Measurements from ENCODE around the gene MYPOP.

DNA sequence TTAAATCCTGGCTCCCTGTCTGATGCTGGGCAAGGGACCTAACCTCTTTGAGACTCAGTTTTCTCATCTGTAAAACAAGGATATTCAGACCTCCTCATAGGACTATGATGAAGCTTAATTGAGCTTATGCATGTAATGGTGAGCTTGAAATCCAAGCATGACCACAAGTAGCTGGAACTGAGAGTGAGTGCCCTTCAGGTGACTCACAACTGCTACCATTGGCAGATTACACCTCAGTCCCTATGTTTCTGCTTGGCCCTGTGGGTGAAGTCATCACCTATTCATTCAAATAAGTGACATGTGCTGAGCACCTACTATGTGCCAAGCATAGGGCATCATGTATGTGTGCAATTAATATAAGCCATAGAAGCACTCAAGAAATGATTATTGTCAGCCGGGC, 45.5 kb upstream of the MYPOP start:
- TF ChIP-seq POLR2A (IDR thresholded peaks at IDR 0.05; ENCODE audit: borderline replicate concordance, extremely low read depth, insufficient read depth, insufficient read length) (no peak), SP1 (IDR thresholded peaks at IDR 0.05; ENCODE audit: low read depth) (no peak), TCF7L2 (IDR thresholded peaks at IDR 0.05; ENCODE audit: borderline replicate concordance, extremely low read depth, insufficient read depth, insufficient read length) (no peak), JUND (IDR thresholded peaks at IDR 0.05) (no peak), POLR2AphosphoS5 (IDR thresholded peaks at IDR 0.05; ENCODE audit: low read depth, low read length) (no peak), CEBPB (IDR thresholded peaks at IDR 0.05; ENCODE audit: low read depth) (no peak), EZH2 (IDR thresholded peaks at IDR 0.05) (no peak), EZH2phosphoT487 (IDR thresholded peaks at IDR 0.05; ENCODE audit: borderline replicate concordance) (no peak), ZNF274 (IDR thresholded peaks at IDR 0.05; ENCODE audit: low read depth, low read length) (no peak)
- TF ChIP-seq, protein P1, sequence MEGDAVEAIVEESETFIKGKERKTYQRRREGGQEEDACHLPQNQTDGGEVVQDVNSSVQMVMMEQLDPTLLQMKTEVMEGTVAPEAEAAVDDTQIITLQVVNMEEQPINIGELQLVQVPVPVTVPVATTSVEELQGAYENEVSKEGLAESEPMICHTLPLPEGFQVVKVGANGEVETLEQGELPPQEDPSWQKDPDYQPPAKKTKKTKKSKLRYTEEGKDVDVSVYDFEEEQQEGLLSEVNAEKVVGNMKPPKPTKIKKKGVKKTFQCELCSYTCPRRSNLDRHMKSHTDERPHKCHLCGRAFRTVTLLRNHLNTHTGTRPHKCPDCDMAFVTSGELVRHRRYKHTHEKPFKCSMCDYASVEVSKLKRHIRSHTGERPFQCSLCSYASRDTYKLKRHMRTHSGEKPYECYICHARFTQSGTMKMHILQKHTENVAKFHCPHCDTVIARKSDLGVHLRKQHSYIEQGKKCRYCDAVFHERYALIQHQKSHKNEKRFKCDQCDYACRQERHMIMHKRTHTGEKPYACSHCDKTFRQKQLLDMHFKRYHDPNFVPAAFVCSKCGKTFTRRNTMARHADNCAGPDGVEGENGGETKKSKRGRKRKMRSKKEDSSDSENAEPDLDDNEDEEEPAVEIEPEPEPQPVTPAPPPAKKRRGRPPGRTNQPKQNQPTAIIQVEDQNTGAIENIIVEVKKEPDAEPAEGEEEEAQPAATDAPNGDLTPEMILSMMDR (IDR thresholded peaks at IDR 0.05 in 2 of 3, conservative IDR thresholded peaks at IDR 0.05 in 1 of 3; ENCODE audit: borderline replicate concordance in 1 of 3, insufficient read depth in 1 of 3, low read depth in 2 of 3, low read length in 2 of 3): no peak
- TF ChIP-seq, protein P2, sequence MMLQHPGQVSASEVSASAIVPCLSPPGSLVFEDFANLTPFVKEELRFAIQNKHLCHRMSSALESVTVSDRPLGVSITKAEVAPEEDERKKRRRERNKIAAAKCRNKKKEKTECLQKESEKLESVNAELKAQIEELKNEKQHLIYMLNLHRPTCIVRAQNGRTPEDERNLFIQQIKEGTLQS (IDR thresholded peaks at IDR 0.05): no peak
- TF ChIP-seq, protein P3, sequence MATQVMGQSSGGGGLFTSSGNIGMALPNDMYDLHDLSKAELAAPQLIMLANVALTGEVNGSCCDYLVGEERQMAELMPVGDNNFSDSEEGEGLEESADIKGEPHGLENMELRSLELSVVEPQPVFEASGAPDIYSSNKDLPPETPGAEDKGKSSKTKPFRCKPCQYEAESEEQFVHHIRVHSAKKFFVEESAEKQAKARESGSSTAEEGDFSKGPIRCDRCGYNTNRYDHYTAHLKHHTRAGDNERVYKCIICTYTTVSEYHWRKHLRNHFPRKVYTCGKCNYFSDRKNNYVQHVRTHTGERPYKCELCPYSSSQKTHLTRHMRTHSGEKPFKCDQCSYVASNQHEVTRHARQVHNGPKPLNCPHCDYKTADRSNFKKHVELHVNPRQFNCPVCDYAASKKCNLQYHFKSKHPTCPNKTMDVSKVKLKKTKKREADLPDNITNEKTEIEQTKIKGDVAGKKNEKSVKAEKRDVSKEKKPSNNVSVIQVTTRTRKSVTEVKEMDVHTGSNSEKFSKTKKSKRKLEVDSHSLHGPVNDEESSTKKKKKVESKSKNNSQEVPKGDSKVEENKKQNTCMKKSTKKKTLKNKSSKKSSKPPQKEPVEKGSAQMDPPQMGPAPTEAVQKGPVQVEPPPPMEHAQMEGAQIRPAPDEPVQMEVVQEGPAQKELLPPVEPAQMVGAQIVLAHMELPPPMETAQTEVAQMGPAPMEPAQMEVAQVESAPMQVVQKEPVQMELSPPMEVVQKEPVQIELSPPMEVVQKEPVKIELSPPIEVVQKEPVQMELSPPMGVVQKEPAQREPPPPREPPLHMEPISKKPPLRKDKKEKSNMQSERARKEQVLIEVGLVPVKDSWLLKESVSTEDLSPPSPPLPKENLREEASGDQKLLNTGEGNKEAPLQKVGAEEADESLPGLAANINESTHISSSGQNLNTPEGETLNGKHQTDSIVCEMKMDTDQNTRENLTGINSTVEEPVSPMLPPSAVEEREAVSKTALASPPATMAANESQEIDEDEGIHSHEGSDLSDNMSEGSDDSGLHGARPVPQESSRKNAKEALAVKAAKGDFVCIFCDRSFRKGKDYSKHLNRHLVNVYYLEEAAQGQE (IDR thresholded peaks at IDR 0.05; ENCODE audit: low read depth): no peak
- TF ChIP-seq, protein P4, sequence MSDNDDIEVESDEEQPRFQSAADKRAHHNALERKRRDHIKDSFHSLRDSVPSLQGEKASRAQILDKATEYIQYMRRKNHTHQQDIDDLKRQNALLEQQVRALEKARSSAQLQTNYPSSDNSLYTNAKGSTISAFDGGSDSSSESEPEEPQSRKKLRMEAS (IDR thresholded peaks at IDR 0.05): no peak
- TF ChIP-seq, protein P5, sequence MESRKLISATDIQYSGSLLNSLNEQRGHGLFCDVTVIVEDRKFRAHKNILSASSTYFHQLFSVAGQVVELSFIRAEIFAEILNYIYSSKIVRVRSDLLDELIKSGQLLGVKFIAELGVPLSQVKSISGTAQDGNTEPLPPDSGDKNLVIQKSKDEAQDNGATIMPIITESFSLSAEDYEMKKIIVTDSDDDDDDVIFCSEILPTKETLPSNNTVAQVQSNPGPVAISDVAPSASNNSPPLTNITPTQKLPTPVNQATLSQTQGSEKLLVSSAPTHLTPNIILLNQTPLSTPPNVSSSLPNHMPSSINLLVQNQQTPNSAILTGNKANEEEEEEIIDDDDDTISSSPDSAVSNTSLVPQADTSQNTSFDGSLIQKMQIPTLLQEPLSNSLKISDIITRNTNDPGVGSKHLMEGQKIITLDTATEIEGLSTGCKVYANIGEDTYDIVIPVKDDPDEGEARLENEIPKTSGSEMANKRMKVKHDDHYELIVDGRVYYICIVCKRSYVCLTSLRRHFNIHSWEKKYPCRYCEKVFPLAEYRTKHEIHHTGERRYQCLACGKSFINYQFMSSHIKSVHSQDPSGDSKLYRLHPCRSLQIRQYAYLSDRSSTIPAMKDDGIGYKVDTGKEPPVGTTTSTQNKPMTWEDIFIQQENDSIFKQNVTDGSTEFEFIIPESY (IDR thresholded peaks at IDR 0.05; ENCODE audit: extremely low read depth, insufficient replicate concordance, low read length): no peak
